VCaP (cell line): Measurements from ENCODE around the gene GRK3.
"Not testable (repeated sequence)": the region's sequence is repeated elsewhere in the genome, so short reads cannot be mapped to it uniquely, and the experiment has no call there.

Source experiments
- H3K27ac ChIP-seq: fragments of 450-650 bp; 2 replicates; pipeline ENCODE4 v1.5.1; 2017
- CTCF ChIP-seq: fragments of 450-650 bp; conservative IDR thresholded peaks from 2 replicates; pipeline ENCODE4 v1.5.1; 2017; ENCODE audit warnings: mild to moderate bottlenecking, moderate library complexity

Gene GRK3

GRCh38 chr22:25572708-25573171, 8.3 kb downstream of the GRK3 start:
- TF ChIP-seq CTCF, result no peak
- H3K27ac ChIP-seq, result no peak overlapping the region

DNA sequence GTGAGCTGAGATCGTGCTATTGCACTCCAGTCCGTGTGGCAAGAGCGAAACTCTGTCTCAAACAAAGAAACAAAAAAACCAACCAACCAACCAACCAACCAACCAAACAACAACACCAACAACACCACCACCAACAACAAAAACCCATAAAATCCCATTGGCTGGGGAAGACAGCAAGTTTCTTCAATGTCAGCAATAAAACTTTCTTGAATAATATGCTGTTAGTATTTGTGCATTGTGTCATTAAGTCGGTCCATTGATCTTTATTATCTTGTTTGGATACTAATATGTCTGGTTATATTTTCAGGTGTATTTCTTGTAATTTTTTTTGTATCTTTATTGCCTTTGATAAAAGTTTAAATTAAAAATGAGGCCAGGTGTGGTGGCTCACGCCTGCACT, 9.4 kb downstream of the GRK3 start:
- H3K27ac ChIP-seq, result no peak overlapping the region
- no peak for TF ChIP-seq CTCF

- no peak for TF ChIP-seq CTCF
- H3K27ac ChIP-seq, result no peak overlapping the region
Observed at GRCh38 chr22:25574736-25575135, 10.3 kb downstream of the GRK3 start.

GRCh38 chr22:25575674-25576392, 11.4 kb downstream of the GRK3 start:
- not testable (repeated sequence) for H3K27ac ChIP-seq

- not testable (repeated sequence) for H3K27ac ChIP-seq
Observed at GRCh38 chr22:25581452-25581851, 17.0 kb downstream of the GRK3 start.

GRCh38 chr22:25582946-25583345, 18.5 kb downstream of the GRK3 start:
- no peak for TF ChIP-seq CTCF
- H3K27ac ChIP-seq, result no peak overlapping the region

- not testable (repeated sequence) for H3K27ac ChIP-seq
Observed at GRCh38 chr22:25584993-25585392, 20.5 kb downstream of the GRK3 start.

- not testable (repeated sequence) for H3K27ac ChIP-seq
Observed at GRCh38 chr22:25589664-25590063, 25.2 kb downstream of the GRK3 start.

DNA sequence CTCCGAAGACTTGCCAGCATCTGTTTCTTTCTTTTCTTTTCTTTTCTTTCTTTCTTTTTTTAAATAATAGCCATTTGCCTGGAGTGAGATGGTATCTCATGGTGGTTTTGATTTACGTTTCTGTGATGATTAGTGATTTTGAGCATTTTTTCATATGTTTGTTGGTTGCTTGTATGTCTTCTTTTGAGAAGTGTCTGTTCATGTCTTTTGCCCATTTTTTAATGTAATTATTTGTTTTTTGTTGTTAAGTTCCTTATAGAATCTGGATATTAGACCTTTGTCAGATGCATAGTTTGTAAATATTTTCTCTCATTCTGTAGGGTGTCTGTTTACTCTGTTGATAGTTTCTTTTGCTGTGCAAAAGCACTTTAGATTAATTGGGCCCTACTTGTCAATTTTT, 28.8 kb downstream of the GRK3 start:
- not testable (repeated sequence) for H3K27ac ChIP-seq

- TF ChIP-seq CTCF, result no peak
- H3K27ac ChIP-seq, result no peak overlapping the region
Observed at GRCh38 chr22:25598609-25599008, 34.1 kb downstream of the GRK3 start.
